ENCODE results near the gene SERINC1. TPM values are rescaled to one million over a fixed set of nuclear protein-coding genes. Genes with fewer than 3 reads are reported as not detected.
A peak's percentile ranks its signal among the peaks of the same experiment; 100 is the strongest.

The SERINC1 gene
- total and polyA plus RNA-seq, 11 donors = 50.1 to 208 (median 171) TPM

- no peaks in the 10 kb centered on the region for H3K36me3 ChIP-seq
- intact Hi-C loops (cut with DNase I) = loop anchor here in 8 of 10 donors (5.0 kb wide), 2 partner anchors 37 to 42 kb away; no protein-coding TSS in a partner anchor
- TF ChIP-seq CTCF (IDR thresholded peaks at IDR 0.05) = no peak
- TF ChIP-seq POLR2A (IDR thresholded peaks at IDR 0.05) = no peak
- H3K4me3 ChIP-seq = no peak overlapping the region
- 79 to 96% (median 86%) methylated on average over 1 of the region's 1 CpG for WGBS, 4 donors
- no peak overlapping the region for H3K27ac ChIP-seq
- ATAC-seq (no peak), DNase-seq (no peak)
- peaks cover 0 to 3% (median 0%) of the 10 kb centered on the region in 9 donors for H3K27me3 ChIP-seq
- peaks cover 0 to 3% (median 0%) of the 10 kb centered on the region in 12 donors for H3K4me1 ChIP-seq
- H3K9me3 ChIP-seq = peaks cover 0 to under 1% (median 0%) of the 10 kb centered on the region in 12 donors
Measured at GRCh38 chr6:122490607-122491006, 19.0 kb upstream of the SERINC1 start.

GRCh38 chr6:122484760-122485159, 13.2 kb upstream of the SERINC1 start:
- no peak overlapping the region for H3K4me3 ChIP-seq
- H3K27me3 ChIP-seq = no peaks in the 10 kb centered on the region
- no peak overlapping the region for H3K27ac ChIP-seq
- WGBS, 4 donors = 73 to 81% (median 78%) methylated on average over 4 of the region's 4 CpGs
- H3K9me3 ChIP-seq = no peaks in the 10 kb centered on the region
- no peaks in the 10 kb centered on the region for H3K4me1 ChIP-seq
- DNase-seq (no peak), ATAC-seq (no peak)
- no peaks in the 10 kb centered on the region for H3K36me3 ChIP-seq
- intact Hi-C loops (cut with DNase I) = no loop called here
- TF ChIP-seq CTCF (IDR thresholded peaks at IDR 0.05) (no peak), POLR2A (IDR thresholded peaks at IDR 0.05) (no peak)

- no peaks in the 10 kb centered on the region for H3K36me3 ChIP-seq
- no peaks in the 10 kb centered on the region for H3K27me3 ChIP-seq
- DNase-seq = no peak
- intact Hi-C loops (cut with DNase I) = no loop called here
- WGBS, 4 donors = 65 to 80% (median 71%) methylated on average over 7 of the region's 7 CpGs
- TF ChIP-seq CTCF (IDR thresholded peaks at IDR 0.05) (no peak), POLR2A (IDR thresholded peaks at IDR 0.05) (no peak)
- no peak for ATAC-seq
- H3K9me3 ChIP-seq = no peaks in the 10 kb centered on the region
- no peak overlapping the region for H3K4me3 ChIP-seq
- no peak overlapping the region for H3K27ac ChIP-seq
- no peaks in the 10 kb centered on the region for H3K4me1 ChIP-seq
Measured at GRCh38 chr6:122482750-122483080, 11.1 kb upstream of the SERINC1 start.

GRCh38 chr6:122476131-122476530, 4.5 kb upstream of the SERINC1 start:
- H3K4me1 ChIP-seq = peaks cover 0 to 10% (median 3%) of the 10 kb centered on the region in 12 donors
- ATAC-seq (no peak), DNase-seq (no peak)
- TF ChIP-seq POLR2A (IDR thresholded peaks at IDR 0.05) = no peak
- TF ChIP-seq CTCF (IDR thresholded peaks at IDR 0.05) = peak in 11 of 12 donors; percentile 5 to 58 (median 34)
- H3K4me3 ChIP-seq = no peak overlapping the region
- H3K36me3 ChIP-seq = no peaks in the 10 kb centered on the region
- H3K9me3 ChIP-seq = no peaks in the 10 kb centered on the region
- H3K27ac ChIP-seq = no peak overlapping the region
- intact Hi-C loops (cut with DNase I) = loop anchor here in 7 of 10 donors (5.0 to 10.0 kb wide), 3 partner anchors 51 to 81 kb away; partner anchors contain the start of gene HSF2 (in 1 of the 7)
- H3K27me3 ChIP-seq = no peaks in the 10 kb centered on the region
